MM.1S (cell line): ENCODE results near the gene ATF7IP2.
"Not testable (repeated sequence)": the region's sequence is repeated elsewhere in the genome, so short reads cannot be mapped to it uniquely, and the experiment has no call there.

ENCODE experiments used
- DNase-seq: peaks from one replicate; pipeline ENCODE4 v3.0.0-alpha.2; 2015
- H2AFZ ChIP-seq: fragments of 300-600 bp; sonication (generic); 2 replicates; pipeline ENCODE4 v1.6.0; 2016; ENCODE audit warnings: antibody characterized with exemption, low read length
- H3F3A ChIP-seq: fragments of 300-600 bp; sonication (generic); 2 replicates; pipeline ENCODE4 v1.6.1; 2016; ENCODE audit warnings: mild to moderate bottlenecking, antibody characterized with exemption, low read length, moderate library complexity, mixed read lengths; ENCODE audit not compliant: insufficient read depth
- H3K27ac ChIP-seq: fragments of 300-600 bp; sonication (generic); 2 replicates; pipeline ENCODE4 v1.5.1; 2016; ENCODE audit warnings: mild to moderate bottlenecking, low read length
- H3K27me3 ChIP-seq: fragments of 300-600 bp; sonication (generic); replicated peaks from 2 replicates; pipeline ENCODE4 v1.6.0; 2016; ENCODE audit warnings: low read length; ENCODE audit not compliant: insufficient read depth
- H3K36me3 ChIP-seq: fragments of 300-600 bp; sonication (generic); replicated peaks from 2 replicates; pipeline ENCODE4 v1.6.1; 2016; ENCODE audit warnings: mild to moderate bottlenecking, low read length, mixed read lengths; ENCODE audit not compliant: insufficient read depth
- H3K4me1 ChIP-seq: fragments of 300-600 bp; sonication (generic); 2 replicates; pipeline ENCODE4 v1.6.1; 2016; ENCODE audit warnings: low read length, mixed read lengths
- H3K4me2 ChIP-seq: fragments of 300-600 bp; sonication (generic); 2 replicates; pipeline ENCODE4 v1.6.0; 2016; ENCODE audit warnings: low read depth, low read length
- H3K4me3 ChIP-seq: fragments of 300-600 bp; sonication (generic); 2 replicates; pipeline ENCODE4 v1.5.1; 2016; ENCODE audit warnings: low read length, mixed read lengths
- H3K79me2 ChIP-seq: fragments of 300-600 bp; sonication (generic); 2 replicates; pipeline ENCODE4 v1.6.1; 2016; ENCODE audit warnings: mixed run types, low read length, mixed read lengths
- H3K9ac ChIP-seq: fragments of 300-600 bp; sonication (generic); 2 replicates; pipeline ENCODE4 v1.6.1; 2016; ENCODE audit warnings: low read length, mixed read lengths
- H3K9me2 ChIP-seq: fragments of 300-600 bp; sonication (generic); replicated peaks from 2 replicates; pipeline ENCODE4 v1.6.1; 2016; ENCODE audit warnings: mild to moderate bottlenecking, low read length, mixed read lengths; ENCODE audit not compliant: insufficient read depth
- H3K9me3 ChIP-seq: fragments of 300-600 bp; sonication (generic); replicated peaks from 2 replicates; pipeline ENCODE4 v1.6.1; 2016; ENCODE audit warnings: mild to moderate bottlenecking, low read length, mixed read lengths; ENCODE audit not compliant: insufficient read depth
- H4K20me1 ChIP-seq: fragments of 300-600 bp; sonication (generic); 2 replicates; pipeline ENCODE4 v1.6.1; 2016; ENCODE audit warnings: mild to moderate bottlenecking, low read length, moderate library complexity, mixed read lengths; ENCODE audit not compliant: insufficient read depth
- CTCF ChIP-seq: fragments of 300-600 bp; sonication (generic); IDR thresholded peaks from 2 replicates; pipeline ENCODE4 v1.5.1; 2016; ENCODE audit warnings: antibody characterized with exemption, low read length, mixed read lengths
- EZH2 ChIP-seq: fragments of 300-600 bp; sonication (generic); optimal IDR thresholded peaks from 2 replicates; pipeline ENCODE3; 2017; ENCODE audit warnings: low read depth, mild to moderate bottlenecking, antibody characterized with exemption, low read length, mixed read lengths
- EZH2phosphoT487 ChIP-seq: fragments of 300-600 bp; sonication (generic); IDR thresholded peaks from 2 replicates; pipeline ENCODE4 v1.6.1; 2018; ENCODE audit warnings: antibody characterized with exemption, low read length

The ATF7IP2 gene

GRCh38 chr16:10419701-10420100, 33.8 kb downstream of the ATF7IP2 start:
- no peak for DNase-seq
- TF ChIP-seq CTCF, result no peak
- TF ChIP-seq EZH2, result no peak
- TF ChIP-seq EZH2phosphoT487, result no peak
- Histone ChIP-seq H2AFZ (no peak overlapping the region), H3K4me3 (no peak overlapping the region), H3K27me3 (no peaks in the 10 kb centered on the region), H3K9ac (no peak overlapping the region), H3K27ac (no peak overlapping the region), H3K36me3 (no peaks in the 10 kb centered on the region), H3K9me3 (no peaks in the 10 kb centered on the region), H3K9me2 (no peaks in the 10 kb centered on the region), H4K20me1 (no peaks in the 10 kb centered on the region), H3F3A (no peaks in the 10 kb centered on the region), H3K4me2 (no peak overlapping the region), H3K79me2 (no peaks in the 10 kb centered on the region), H3K4me1 (no peaks in the 10 kb centered on the region)

- no peaks in the 10 kb centered on the region for H3F3A ChIP-seq
- H3K4me1 ChIP-seq, result no peaks in the 10 kb centered on the region
- H3K27me3 ChIP-seq, result no peaks in the 10 kb centered on the region
- H3K9ac ChIP-seq, result no peak overlapping the region
- H3K36me3 ChIP-seq, result no peaks in the 10 kb centered on the region
- no peak overlapping the region for H3K4me2 ChIP-seq
- no peak for TF ChIP-seq EZH2
- TF ChIP-seq CTCF, result no peak
- TF ChIP-seq EZH2phosphoT487, result no peak
- no peak overlapping the region for H2AFZ ChIP-seq
- H3K9me2 ChIP-seq, result no peaks in the 10 kb centered on the region
- no peaks in the 10 kb centered on the region for H3K9me3 ChIP-seq
- no peak for DNase-seq
- no peaks in the 10 kb centered on the region for H4K20me1 ChIP-seq
- no peak overlapping the region for H3K27ac ChIP-seq
- H3K79me2 ChIP-seq, result no peaks in the 10 kb centered on the region
- no peak overlapping the region for H3K4me3 ChIP-seq
Observed at GRCh38 chr16:10421596-10421995, 35.7 kb downstream of the ATF7IP2 start.

GRCh38 chr16:10428433-10429168, 42.7 kb downstream of the ATF7IP2 start:
- H3K9me2 ChIP-seq, result no peaks in the 10 kb centered on the region
- H3K36me3 ChIP-seq, result no peaks in the 10 kb centered on the region
- no peaks in the 10 kb centered on the region for H3K27me3 ChIP-seq
- H3K9me3 ChIP-seq, result no peaks in the 10 kb centered on the region
- H3K79me2 ChIP-seq, result no peaks in the 10 kb centered on the region
- H3K4me3 ChIP-seq, result no peak overlapping the region
- no peak for DNase-seq
- no peaks in the 10 kb centered on the region for H4K20me1 ChIP-seq
- no peak overlapping the region for H2AFZ ChIP-seq
- no peak overlapping the region for H3K9ac ChIP-seq
- no peak overlapping the region for H3K4me2 ChIP-seq
- H3K27ac ChIP-seq, result no peak overlapping the region
- no peaks in the 10 kb centered on the region for H3K4me1 ChIP-seq
- TF ChIP-seq EZH2phosphoT487 (no peak), EZH2 (no peak), CTCF (no peak)
- no peaks in the 10 kb centered on the region for H3F3A ChIP-seq

- H3K4me2 ChIP-seq, H3F3A ChIP-seq, H3K36me3 ChIP-seq, H3K4me3 ChIP-seq, H3K9me2 ChIP-seq, H2AFZ ChIP-seq, H3K9me3 ChIP-seq, H3K4me1 ChIP-seq, H3K27me3 ChIP-seq, H3K9ac ChIP-seq, H3K79me2 ChIP-seq, DNase-seq, H4K20me1 ChIP-seq, H3K27ac ChIP-seq: not testable (repeated sequence)
Observed at GRCh38 chr16:10429299-10429969, 43.6 kb downstream of the ATF7IP2 start.
